HL-60 (cell line): ENCODE data around the gene ANTXR1.

Experiments
- CTCF ChIP-seq: IDR thresholded peaks from one replicate; pipeline ENCODE4 v1.5.1; 2011; ENCODE audit warnings: low read length, control low read depth, inconsistent platforms; ENCODE audit not compliant: insufficient read depth
- GABPA ChIP-seq: IDR thresholded peaks from 2 replicates; pipeline ENCODE4 v1.6.1; 2012; ENCODE audit warnings: low read depth
- POLR2AphosphoS5 ChIP-seq: IDR thresholded peaks from 2 replicates; pipeline ENCODE4 v1.6.1; 2012; ENCODE audit warnings: low read depth
- REST ChIP-seq: IDR thresholded peaks from 2 replicates; pipeline ENCODE4 v1.6.1; 2012; ENCODE audit warnings: low read depth; ENCODE audit not compliant: insufficient replicate concordance
- SPI1 ChIP-seq: IDR thresholded peaks from 2 replicates; pipeline ENCODE4 v1.6.1; 2012; ENCODE audit warnings: low read depth, mild to moderate bottlenecking, borderline replicate concordance

- TF ChIP-seq CTCF (no peak), POLR2AphosphoS5 (no peak), GABPA (no peak), SPI1 (no peak), REST (no peak)
Observed at GRCh38 chr2:69010437-69011194, 2.4 kb upstream of the ANTXR1 start.
